Activated T-cell treated with anti-CD3 and anti-CD28 coated beads, Interleukin-2, amount 50 U/mL, for 72 hours (primary cell): ENCODE data around the gene LINGO1. TPM values are rescaled to one million over a fixed set of nuclear protein-coding genes. Genes with fewer than 3 reads are reported as not detected.

ENCODE experiments used
- ATAC-seq, 2 donors: fragments of 150-1000 bp; cut with Tn5 transposase; replicated peaks in 1 of 2; 2 replicates each; pipeline ENCODE4 v1.10.0; 2021; ENCODE audit warnings: moderate library complexity in 2 of 2, mild to moderate bottlenecking in 1 of 2
- DNase-seq, 2 donors: peaks; one replicate each; pipeline ENCODE4 v3.0.0; 2021 to 2022; ENCODE audit warnings: mixed read lengths in 1 of 2
- H3K27ac Mint-ChIP-seq: one replicate; pipeline ENCODE4 v1.8.0; 2022; ENCODE audit warnings: mild to moderate bottlenecking, moderate library complexity, mixed read lengths
- H3K27me3 Mint-ChIP-seq: one replicate; pipeline ENCODE4 v1.8.0; 2022; ENCODE audit warnings: low read depth, mixed read lengths
- H3K36me3 Mint-ChIP-seq, 2 donors: one replicate each; pipeline ENCODE4 v1.8.0; 2022; ENCODE audit warnings: mixed read lengths in 2 of 2, mild to moderate bottlenecking in 1 of 2; ENCODE audit not compliant: insufficient read depth in 2 of 2
- H3K4me1 Mint-ChIP-seq: one replicate; pipeline ENCODE4 v1.8.0; 2022; ENCODE audit warnings: low read depth, mixed read lengths
- H3K4me3 Mint-ChIP-seq, 2 donors: one replicate each; pipeline ENCODE4 v1.8.0; 2022; ENCODE audit warnings: mild to moderate bottlenecking in 2 of 2, mixed read lengths in 2 of 2, moderate library complexity in 2 of 2
- H3K9me3 Mint-ChIP-seq, 2 donors: one replicate each; pipeline ENCODE4 v1.8.0; 2022; ENCODE audit warnings: mixed read lengths in 2 of 2
- total RNA-seq, 2 donors: library from RNA; stranded (reverse); gene quantifications; one replicate each; pipeline ENCODE4 v1.2.3, GENCODE V29; 2022

The LINGO1 gene
- total RNA-seq, 2 donors from 2014 or later = 0.17 TPM; not detected in 1

GRCh38 chr15:77580996-77581682, 51.6 kb downstream of the LINGO1 start:
- Mint-ChIP-seq H3K4me3 (no peak overlapping the region), H3K4me1 (no peaks in the 10 kb centered on the region), H3K27ac (no peak overlapping the region), H3K27me3 (no peaks in the 10 kb centered on the region), H3K9me3 (no peaks in the 10 kb centered on the region), H3K36me3 (no peaks in the 10 kb centered on the region)
- ATAC-seq (no peak), DNase-seq (no peak)

DNA sequence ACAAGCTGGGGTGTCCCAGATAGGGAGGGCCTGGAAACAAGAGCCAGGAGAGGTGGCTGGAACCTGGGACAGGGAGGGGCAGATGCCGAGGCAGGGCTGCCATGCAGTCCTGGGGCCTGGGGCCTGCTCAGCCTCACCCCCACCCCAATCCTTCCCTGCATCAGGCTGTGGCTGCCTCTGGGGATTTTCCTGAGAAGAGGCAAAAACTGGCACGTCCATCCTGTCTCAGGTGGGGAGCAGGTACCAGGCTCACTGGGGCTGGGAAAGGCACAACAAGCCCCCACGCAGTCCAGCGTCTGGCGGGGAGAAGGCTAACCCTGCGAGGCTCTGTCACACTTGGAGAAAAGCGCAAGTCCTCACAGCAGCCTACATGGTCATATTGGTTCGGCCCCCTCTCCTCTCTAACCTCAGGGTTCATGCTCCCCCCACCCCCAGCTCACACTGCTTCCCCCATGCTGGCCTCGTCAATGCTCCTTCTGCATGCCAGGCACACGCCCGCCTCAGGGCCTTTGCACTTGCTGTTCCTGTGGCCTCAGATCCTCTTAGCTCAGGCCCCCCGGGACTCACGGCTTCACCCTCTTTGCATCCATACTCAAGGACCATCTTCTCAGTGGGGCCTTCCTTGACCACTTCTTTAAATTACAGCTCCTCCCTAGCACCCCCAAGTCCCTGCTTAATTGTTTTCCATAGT, 53.1 kb downstream of the LINGO1 start:
- Mint-ChIP-seq H3K27ac (no peak overlapping the region), H3K36me3 (no peaks in the 10 kb centered on the region), H3K27me3 (no peaks in the 10 kb centered on the region), H3K4me1 (no peaks in the 10 kb centered on the region), H3K4me3 (no peak overlapping the region), H3K9me3 (no peaks in the 10 kb centered on the region)
- no peak for ATAC-seq
- no peak for DNase-seq

DNA sequence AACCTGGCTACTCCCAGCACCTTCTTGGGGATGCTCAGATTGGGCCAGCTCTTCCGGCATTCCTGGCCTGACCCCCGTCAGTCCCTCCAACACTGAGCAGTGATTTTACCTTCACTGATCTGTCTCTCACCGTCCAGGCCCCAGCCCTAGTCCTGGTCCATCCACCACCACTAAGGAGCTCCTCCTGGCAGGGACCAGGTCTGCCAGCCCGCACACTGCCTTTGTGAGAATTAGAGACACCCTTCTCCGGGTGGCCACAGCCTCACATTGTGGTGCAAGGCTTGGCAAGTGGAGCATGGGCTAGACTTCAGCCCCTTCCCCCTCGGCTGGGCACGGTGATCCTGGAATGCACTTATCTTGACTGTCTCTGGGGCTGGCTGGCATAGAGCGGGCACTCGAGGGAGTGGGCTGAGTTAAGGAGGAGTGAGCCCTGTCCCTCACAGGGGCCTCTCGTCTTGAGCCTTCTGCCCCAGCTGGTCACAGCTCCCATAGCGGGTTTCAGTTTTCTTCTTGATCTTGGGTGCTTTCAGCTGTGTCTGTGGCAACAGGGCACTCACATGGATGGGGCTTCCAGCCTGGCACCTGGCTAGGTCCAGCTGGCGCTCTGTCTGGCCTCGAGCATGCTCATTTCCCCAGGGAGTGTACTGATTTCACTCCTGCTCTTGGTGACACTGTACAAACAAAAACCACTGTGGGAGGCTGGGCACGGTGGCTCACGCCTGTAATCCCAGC, 53.9 kb downstream of the LINGO1 start:
- DNase-seq = no peak
- H3K36me3 Mint-ChIP-seq = no peaks in the 10 kb centered on the region
- no peak overlapping the region for H3K4me3 Mint-ChIP-seq
- ATAC-seq = no peak
- H3K27me3 Mint-ChIP-seq = no peaks in the 10 kb centered on the region
- H3K27ac Mint-ChIP-seq = no peak overlapping the region
- no peaks in the 10 kb centered on the region for H3K4me1 Mint-ChIP-seq
- no peaks in the 10 kb centered on the region for H3K9me3 Mint-ChIP-seq

DNA sequence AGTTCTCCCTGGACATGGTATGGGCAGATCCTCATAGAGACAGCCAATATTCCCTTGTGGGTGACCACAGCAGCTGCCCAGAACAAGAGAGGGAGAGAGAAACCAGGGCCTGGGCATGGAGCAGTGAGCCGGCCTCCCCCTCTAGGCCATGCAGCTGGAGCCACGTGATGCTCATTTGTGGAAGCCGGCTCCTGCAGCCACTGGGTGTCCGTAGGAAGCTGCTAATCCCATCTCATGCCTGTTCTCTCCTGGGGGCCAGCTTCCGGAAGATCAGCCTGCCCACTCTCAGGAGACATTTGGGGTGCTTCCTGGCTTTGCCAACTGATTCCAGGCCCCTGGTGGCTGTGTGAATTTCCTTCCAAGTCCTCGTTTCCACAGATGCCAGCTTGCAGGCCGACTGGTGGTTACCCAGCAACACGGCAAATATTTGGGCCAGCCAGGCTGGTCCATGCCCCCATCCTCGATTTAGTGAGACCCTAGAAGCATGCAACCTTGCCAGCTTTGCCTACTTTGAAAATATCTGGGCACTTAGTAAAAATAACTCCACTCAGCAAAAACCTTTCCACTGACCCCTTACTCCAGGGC, 55.3 kb downstream of the LINGO1 start:
- no peak for DNase-seq
- H3K4me1 Mint-ChIP-seq = no peaks in the 10 kb centered on the region
- no peaks in the 10 kb centered on the region for H3K9me3 Mint-ChIP-seq
- no peaks in the 10 kb centered on the region for H3K27me3 Mint-ChIP-seq
- no peak overlapping the region for H3K4me3 Mint-ChIP-seq
- no peak for ATAC-seq
- no peaks in the 10 kb centered on the region for H3K36me3 Mint-ChIP-seq
- H3K27ac Mint-ChIP-seq = no peak overlapping the region

- Mint-ChIP-seq H3K4me1 (no peaks in the 10 kb centered on the region), H3K36me3 (no peaks in the 10 kb centered on the region), H3K9me3 (no peaks in the 10 kb centered on the region), H3K27ac (no peak overlapping the region), H3K27me3 (no peaks in the 10 kb centered on the region), H3K4me3 (no peak overlapping the region)
- ATAC-seq (no peak), DNase-seq (no peak)
These were observed 56.2 kb downstream of the LINGO1 start for GRCh38 chr15:77576538-77576937.

- no peaks in the 10 kb centered on the region for H3K36me3 Mint-ChIP-seq
- no peaks in the 10 kb centered on the region for H3K27me3 Mint-ChIP-seq
- no peak for DNase-seq
- no peaks in the 10 kb centered on the region for H3K9me3 Mint-ChIP-seq
- no peak for ATAC-seq
- H3K4me1 Mint-ChIP-seq = no peaks in the 10 kb centered on the region
- no peak overlapping the region for H3K4me3 Mint-ChIP-seq
- H3K27ac Mint-ChIP-seq = no peak overlapping the region
These were observed 57.3 kb downstream of the LINGO1 start for GRCh38 chr15:77575203-77575934.

DNA sequence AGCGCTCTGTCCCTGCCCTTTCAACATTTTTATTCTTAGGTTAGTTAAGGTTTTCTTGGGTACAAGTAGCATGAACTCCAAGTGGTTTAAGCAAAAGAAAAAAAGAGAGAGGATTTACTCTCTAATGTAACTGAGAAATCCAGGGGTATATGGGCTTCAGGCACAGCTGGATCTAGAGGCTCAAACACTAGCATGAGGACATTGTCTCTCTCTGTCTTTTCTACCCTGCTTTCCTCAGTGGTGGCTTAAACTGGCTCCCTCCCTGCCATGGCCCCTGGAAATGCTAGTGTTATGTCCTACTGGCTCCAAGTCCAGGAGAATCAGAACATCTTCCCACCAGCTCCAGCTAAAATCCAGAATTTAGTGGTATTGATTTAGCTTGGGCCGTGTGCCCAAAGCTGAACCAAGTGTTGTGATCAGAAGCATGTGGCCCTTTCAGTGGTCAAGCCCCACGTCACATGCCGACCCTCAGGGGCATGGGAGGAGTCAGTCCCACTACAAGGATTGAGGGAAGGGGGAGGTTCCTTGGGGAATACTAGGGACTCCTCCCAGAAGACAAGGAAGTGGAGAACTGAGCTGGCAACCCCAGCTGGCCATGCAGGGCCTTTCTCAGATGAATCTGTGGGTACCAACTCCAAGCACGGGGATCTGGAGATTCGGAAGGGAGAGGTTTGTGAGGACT, 58.0 kb downstream of the LINGO1 start:
- ATAC-seq = no peak
- no peak overlapping the region for H3K27ac Mint-ChIP-seq
- no peaks in the 10 kb centered on the region for H3K27me3 Mint-ChIP-seq

DNA sequence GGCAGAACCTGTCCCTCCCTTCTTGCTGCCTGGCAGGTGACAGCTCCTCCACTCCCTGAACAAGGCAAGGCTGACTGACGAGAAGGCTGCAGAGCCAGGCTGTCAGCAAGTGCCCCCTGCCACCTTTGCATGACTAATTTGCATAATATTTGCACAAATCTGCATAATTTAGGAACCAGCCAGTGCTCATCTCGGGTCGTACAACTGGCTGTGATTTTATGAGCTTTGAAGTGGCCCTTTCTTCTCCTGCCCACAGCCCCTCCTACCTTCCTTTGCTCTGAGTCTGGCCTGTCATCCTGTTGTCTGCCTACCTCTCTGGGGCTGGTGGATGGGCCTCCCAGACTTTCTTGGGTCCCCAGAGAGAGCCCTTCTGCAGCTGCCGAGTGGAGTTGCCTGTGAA, 58.9 kb downstream of the LINGO1 start:
- ATAC-seq = no peak
- Mint-ChIP-seq H3K27me3 (no peaks in the 10 kb centered on the region), H3K4me3 (no peak overlapping the region), H3K27ac (no peak overlapping the region), H3K4me1 (no peaks in the 10 kb centered on the region), H3K36me3 (no peaks in the 10 kb centered on the region), H3K9me3 (no peaks in the 10 kb centered on the region)
- no peak for DNase-seq

More for the DNA sequence above, 58.0 kb downstream of the LINGO1 start:
- Mint-ChIP-seq H3K9me3 (no peaks in the 10 kb centered on the region), H3K4me3 (no peak overlapping the region), H3K4me1 (no peaks in the 10 kb centered on the region), H3K36me3 (no peaks in the 10 kb centered on the region)
- DNase-seq = no peak

DNA sequence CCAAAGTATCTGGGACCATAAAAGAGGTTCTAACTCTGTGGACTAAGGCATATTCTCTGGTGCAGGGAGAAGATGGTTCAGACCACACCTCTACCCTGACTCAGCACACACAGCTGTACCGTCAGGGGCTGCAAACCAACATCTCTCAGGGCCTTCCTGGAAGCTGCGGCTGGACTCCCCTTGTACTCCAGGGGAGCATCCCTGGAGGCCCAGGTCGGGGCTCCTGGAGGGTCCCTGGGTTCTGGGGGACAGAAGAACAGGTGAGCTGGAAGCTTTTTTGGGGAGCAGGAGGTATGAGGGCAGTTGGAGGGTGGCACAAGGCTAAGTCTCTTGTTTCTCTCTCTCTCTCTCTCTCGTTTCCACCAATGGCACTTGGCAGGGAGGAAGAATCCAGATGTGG, 60.5 kb downstream of the LINGO1 start:
- Mint-ChIP-seq H3K27ac (no peak overlapping the region), H3K4me3 (no peak overlapping the region), H3K9me3 (no peaks in the 10 kb centered on the region), H3K36me3 (no peaks in the 10 kb centered on the region), H3K4me1 (no peaks in the 10 kb centered on the region), H3K27me3 (no peaks in the 10 kb centered on the region)
- no peak for DNase-seq
- ATAC-seq = no peak

GRCh38 chr15:77571741-77572140, 61.0 kb downstream of the LINGO1 start:
- no peaks in the 10 kb centered on the region for H3K36me3 Mint-ChIP-seq
- no peaks in the 10 kb centered on the region for H3K4me1 Mint-ChIP-seq
- DNase-seq = no peak
- H3K9me3 Mint-ChIP-seq = no peaks in the 10 kb centered on the region
- no peaks in the 10 kb centered on the region for H3K27me3 Mint-ChIP-seq
- no peak overlapping the region for H3K4me3 Mint-ChIP-seq
- ATAC-seq = no peak
- H3K27ac Mint-ChIP-seq = no peak overlapping the region

DNA sequence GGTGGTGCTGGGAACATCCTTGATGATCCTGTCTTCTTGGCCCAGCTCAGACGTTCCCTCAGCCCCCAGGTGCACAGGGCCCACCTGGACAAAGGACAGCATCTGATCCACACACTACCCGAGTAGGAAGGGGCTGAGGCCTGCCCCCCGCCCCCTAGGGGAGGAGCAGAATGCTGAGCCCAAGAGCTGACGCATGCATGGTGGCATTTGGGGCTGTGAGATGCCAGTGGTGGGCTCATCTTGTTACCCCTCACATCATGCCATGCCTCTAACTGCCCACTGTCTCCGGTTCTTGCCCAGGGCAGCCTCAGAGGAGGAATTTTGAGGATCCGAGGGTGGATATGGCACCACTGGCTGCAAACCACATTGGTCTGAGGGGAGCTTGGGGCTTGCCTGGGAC, 61.5 kb downstream of the LINGO1 start:
- Mint-ChIP-seq H3K27me3 (no peaks in the 10 kb centered on the region), H3K36me3 (no peaks in the 10 kb centered on the region), H3K9me3 (no peaks in the 10 kb centered on the region), H3K27ac (no peak overlapping the region), H3K4me1 (no peaks in the 10 kb centered on the region), H3K4me3 (no peak overlapping the region)
- ATAC-seq (no peak), DNase-seq (no peak)

DNA sequence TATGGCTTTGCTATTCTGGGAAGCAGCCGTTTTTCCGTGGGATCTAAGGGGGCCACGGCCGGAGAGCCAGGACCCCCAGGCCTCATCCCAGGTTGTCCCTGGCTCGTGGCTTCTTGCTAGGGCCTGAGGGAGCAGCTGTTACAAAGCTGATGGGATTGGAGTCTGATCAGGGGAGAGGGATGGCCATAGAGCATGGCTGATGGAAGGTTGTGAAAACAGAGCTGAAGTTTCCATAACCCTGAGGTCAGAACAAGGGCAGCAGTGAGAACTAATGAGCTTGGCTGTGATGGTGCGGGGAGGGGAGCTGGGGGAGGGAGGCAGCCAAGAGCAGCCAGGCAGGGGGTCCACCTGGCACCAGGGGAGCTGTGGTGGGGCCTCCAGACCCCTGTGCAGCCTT, 63.0 kb downstream of the LINGO1 start:
- Mint-ChIP-seq H3K4me3 (no peak overlapping the region), H3K4me1 (no peaks in the 10 kb centered on the region), H3K27me3 (no peaks in the 10 kb centered on the region), H3K36me3 (no peaks in the 10 kb centered on the region), H3K27ac (no peak overlapping the region), H3K9me3 (no peaks in the 10 kb centered on the region)
- DNase-seq (no peak), ATAC-seq (no peak)
